ENCODE results near the gene RAB25.
A peak's percentile ranks its signal among the peaks of the same experiment; 100 is the strongest.

Gene RAB25

GRCh38 chr1:156114101-156114918 lies 53.4 kb downstream of the RAB25 start, which contains the start of gene LMNA (continued):
- TF ChIP-seq, protein P1, sequence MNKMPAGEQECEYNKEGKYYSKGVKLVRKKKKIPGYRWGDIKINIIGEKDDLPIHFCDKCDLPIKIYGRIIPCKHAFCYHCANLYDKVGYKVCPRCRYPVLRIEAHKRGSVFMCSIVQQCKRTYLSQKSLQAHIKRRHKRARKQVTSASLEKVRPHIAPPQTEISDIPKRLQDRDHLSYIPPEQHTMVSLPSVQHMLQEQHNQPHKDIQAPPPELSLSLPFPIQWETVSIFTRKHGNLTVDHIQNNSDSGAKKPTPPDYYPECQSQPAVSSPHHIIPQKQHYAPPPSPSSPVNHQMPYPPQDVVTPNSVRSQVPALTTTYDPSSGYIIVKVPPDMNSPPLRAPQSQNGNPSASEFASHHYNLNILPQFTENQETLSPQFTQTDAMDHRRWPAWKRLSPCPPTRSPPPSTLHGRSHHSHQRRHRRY (tag by site-specific recombination; IDR thresholded peaks at IDR 0.05), result no peak
- TF ChIP-seq ZNF664 (tag by site-specific recombination; IDR thresholded peaks at IDR 0.05), result no peak
- TF ChIP-seq ZNF211 (tag by site-specific recombination; IDR thresholded peaks at IDR 0.05; ENCODE audit: low read depth), result no peak
- no peak for TF ChIP-seq ZNF610 (tag by site-specific recombination; IDR thresholded peaks at IDR 0.05; ENCODE audit: borderline replicate concordance)
- TF ChIP-seq RBAK (tag by site-specific recombination; IDR thresholded peaks at IDR 0.05), result no peak
- no peak for TF ChIP-seq ZNF114 (tag by site-specific recombination; IDR thresholded peaks at IDR 0.05)
- TF ChIP-seq ZNF394 (tag by site-specific recombination; IDR thresholded peaks at IDR 0.05; ENCODE audit: borderline replicate concordance), result 0 out of 2 replicates have a peak, but pooled peaks have one; percentile 11
- no peak for TF ChIP-seq ZNF221 (tag by site-specific recombination; IDR thresholded peaks at IDR 0.05; ENCODE audit: borderline replicate concordance)
- TF ChIP-seq GLIS2 (tag by site-specific recombination; IDR thresholded peaks at IDR 0.05), result peak; percentile 92
- TF ChIP-seq TCF7L2 (IDR thresholded peaks at IDR 0.05; ENCODE audit: borderline replicate concordance, low read depth, low read length), result no peak
- TF ChIP-seq ZNF37A (tag by site-specific recombination; IDR thresholded peaks at IDR 0.05), result no peak
- no peak for TF ChIP-seq ZNF658 (tag by site-specific recombination; IDR thresholded peaks at IDR 0.05)
- TF ChIP-seq SALL2 (tag by site-specific recombination; IDR thresholded peaks at IDR 0.05; ENCODE audit: borderline replicate concordance), result no peak
- TF ChIP-seq ZSCAN30 (tag by site-specific recombination; IDR thresholded peaks at IDR 0.05), result 0 out of 2 replicates have a peak, but pooled peaks have one; percentile 17
- no peak for TF ChIP-seq ZBTB1 (tag by site-specific recombination; IDR thresholded peaks at IDR 0.05)
- TF ChIP-seq, protein P2, sequence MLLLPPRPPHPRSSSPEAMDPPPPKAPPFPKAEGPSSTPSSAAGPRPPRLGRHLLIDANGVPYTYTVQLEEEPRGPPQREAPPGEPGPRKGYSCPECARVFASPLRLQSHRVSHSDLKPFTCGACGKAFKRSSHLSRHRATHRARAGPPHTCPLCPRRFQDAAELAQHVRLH (tag by site-specific recombination; IDR thresholded peaks at IDR 0.05), result no peak
- TF ChIP-seq ZIC2 (tag by site-specific recombination; IDR thresholded peaks at IDR 0.05), result peak; percentile 56
- no peak for TF ChIP-seq ZNF184 (tag by site-specific recombination; IDR thresholded peaks at IDR 0.05)
- no peak for TF ChIP-seq ELK4 (IDR thresholded peaks at IDR 0.05; ENCODE audit: borderline replicate concordance, low read depth, low read length)
- no peak for TF ChIP-seq OVOL3 (tag by site-specific recombination; IDR thresholded peaks at IDR 0.05)

- ChIA-PET POLR2A (interaction anchor here (0.6 to 5.5 kb wide), 9 partner anchors 9 to 626 kb away, joined by 3 to 63 read pairs (median 8); partner anchors contain the start of genes MRPL24, PMF1 and SLC25A44), CTCF (interaction anchor here (1.3 to 25.6 kb wide), 4 partner anchors 11 to 31 kb away, joined by 5 to 1029 read pairs (median 32); no protein-coding TSS in a partner anchor)
- Histone ChIP-seq H3K4me1 (ENCODE audit: control insufficient read depth, insufficient read depth, low read length) (peaks cover 4% of the 10 kb centered on the region), H3K27ac (ENCODE audit: extremely low read depth, low read depth, low read length) (peak overlapping the region; percentile 66; the same call in 1 of the 2 replicates), H3K9me3 (ENCODE audit: control insufficient read depth, insufficient read depth, low read depth, low read length) (no peaks in the 10 kb centered on the region), H3K4me3 (ENCODE audit: low read depth, low read length) (peak overlapping the region; percentile 69), H3K36me3 (ENCODE audit: control insufficient read depth in 2 of 2, insufficient read depth in 1 of 2, low read length in 2 of 2) (peaks cover 0 to 4% of the 10 kb centered on the region in 2 experiments; a peak in 2 of 3 replicates)
- TF ChIP-seq ZBTB17 (tag by site-specific recombination; IDR thresholded peaks at IDR 0.05) (0 out of 2 replicates have a peak, but pooled peaks have one; percentile 49), ZNF518A (tag by site-specific recombination; conservative IDR thresholded peaks at IDR 0.05; ENCODE audit: low read depth) (no peak), ZIC2 (tag by site-specific recombination; IDR thresholded peaks at IDR 0.05) (peak; percentile 33), ZNF184 (tag by site-specific recombination; IDR thresholded peaks at IDR 0.05) (no peak), ZNF792 (tag by site-specific recombination; IDR thresholded peaks at IDR 0.05) (no peak)
- TF ChIP-seq, protein P3, sequence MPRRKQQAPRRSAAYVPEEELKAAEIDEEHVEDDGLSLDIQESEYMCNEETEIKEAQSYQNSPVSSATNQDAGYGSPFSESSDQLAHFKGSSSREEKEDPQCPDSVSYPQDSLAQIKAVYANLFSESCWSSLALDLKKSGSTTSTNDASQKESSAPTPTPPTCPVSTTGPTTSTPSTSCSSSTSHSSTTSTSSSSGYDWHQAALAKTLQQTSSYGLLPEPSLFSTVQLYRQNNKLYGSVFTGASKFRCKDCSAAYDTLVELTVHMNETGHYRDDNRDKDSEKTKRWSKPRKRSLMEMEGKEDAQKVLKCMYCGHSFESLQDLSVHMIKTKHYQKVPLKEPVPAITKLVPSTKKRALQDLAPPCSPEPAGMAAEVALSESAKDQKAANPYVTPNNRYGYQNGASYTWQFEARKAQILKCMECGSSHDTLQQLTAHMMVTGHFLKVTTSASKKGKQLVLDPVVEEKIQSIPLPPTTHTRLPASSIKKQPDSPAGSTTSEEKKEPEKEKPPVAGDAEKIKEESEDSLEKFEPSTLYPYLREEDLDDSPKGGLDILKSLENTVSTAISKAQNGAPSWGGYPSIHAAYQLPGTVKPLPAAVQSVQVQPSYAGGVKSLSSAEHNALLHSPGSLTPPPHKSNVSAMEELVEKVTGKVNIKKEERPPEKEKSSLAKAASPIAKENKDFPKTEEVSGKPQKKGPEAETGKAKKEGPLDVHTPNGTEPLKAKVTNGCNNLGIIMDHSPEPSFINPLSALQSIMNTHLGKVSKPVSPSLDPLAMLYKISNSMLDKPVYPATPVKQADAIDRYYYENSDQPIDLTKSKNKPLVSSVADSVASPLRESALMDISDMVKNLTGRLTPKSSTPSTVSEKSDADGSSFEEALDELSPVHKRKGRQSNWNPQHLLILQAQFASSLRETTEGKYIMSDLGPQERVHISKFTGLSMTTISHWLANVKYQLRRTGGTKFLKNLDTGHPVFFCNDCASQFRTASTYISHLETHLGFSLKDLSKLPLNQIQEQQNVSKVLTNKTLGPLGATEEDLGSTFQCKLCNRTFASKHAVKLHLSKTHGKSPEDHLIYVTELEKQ (tag by site-specific recombination; IDR thresholded peaks at IDR 0.05; ENCODE audit: borderline replicate concordance), result peak; percentile 27; the same call in 1 of the 2 replicates
These were observed 54.1 kb downstream of the RAB25 start for GRCh38 chr1:156114919-156115513.

Data from HEK293 (cell line).